GM19193 (cell line): ENCODE data around the gene BRF1.

Experiments
- POLR2A ChIP-seq: IDR thresholded peaks from 4 replicates; pipeline ENCODE4 v1.6.1; 2011; ENCODE audit not compliant: insufficient read depth, insufficient read length; ENCODE audit errors: extremely low read depth

The BRF1 gene

DNA sequence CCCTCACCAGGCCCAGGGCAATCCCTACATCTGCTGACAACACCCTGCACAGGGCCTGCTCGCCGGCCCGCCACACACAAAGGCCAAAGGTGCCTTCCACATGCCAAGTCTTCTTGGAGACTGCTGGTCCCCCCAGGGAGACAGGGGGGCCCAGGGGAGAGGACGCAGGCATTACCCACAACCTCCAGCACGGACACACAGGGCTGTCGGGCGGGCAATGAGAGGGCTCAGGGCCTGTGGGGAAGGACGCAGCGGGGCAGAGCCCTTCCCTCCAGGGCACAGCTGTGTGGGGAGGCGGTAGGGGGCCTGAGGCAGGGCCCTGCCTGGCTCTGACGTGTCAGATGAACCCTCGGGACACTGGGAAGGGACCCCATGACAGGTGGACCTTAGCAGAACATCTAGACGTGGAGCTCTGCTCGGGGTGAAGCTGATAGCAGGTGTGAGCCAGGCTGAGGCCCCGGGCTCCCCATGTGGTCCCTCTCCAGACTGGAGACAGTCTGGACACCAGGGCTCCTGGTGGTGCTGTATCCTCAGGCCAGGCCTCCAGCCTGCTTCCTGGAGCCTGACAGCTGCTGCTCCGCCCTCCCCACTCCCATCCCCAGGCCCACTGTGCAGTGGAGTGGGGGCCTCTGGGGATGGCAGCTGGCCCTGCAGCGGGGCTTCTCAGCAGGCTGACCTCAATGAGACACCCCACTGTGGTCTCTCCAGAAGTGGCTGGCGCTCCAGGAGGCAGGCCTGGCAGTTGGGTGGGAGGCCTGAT, 88.1 kb downstream of the BRF1 start:
- no peak for TF ChIP-seq POLR2A

DNA sequence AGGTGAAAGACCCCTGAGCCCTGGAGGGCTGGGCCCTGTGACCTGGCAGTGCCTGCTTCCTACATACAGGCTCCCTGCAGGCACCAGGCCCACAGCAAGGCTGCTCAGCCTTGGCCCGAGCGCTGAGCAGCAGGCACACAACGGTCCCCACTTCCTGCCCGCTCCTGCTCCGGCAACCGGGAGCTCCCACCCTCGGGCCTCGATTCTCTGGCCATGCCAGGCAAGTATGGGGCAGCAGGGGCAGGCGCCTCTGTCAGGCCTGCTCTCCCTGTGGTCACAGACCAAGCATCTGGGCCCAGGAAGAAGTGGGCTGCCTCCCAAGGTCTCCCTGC, 89.1 kb downstream of the BRF1 start:
- TF ChIP-seq POLR2A: no peak

DNA sequence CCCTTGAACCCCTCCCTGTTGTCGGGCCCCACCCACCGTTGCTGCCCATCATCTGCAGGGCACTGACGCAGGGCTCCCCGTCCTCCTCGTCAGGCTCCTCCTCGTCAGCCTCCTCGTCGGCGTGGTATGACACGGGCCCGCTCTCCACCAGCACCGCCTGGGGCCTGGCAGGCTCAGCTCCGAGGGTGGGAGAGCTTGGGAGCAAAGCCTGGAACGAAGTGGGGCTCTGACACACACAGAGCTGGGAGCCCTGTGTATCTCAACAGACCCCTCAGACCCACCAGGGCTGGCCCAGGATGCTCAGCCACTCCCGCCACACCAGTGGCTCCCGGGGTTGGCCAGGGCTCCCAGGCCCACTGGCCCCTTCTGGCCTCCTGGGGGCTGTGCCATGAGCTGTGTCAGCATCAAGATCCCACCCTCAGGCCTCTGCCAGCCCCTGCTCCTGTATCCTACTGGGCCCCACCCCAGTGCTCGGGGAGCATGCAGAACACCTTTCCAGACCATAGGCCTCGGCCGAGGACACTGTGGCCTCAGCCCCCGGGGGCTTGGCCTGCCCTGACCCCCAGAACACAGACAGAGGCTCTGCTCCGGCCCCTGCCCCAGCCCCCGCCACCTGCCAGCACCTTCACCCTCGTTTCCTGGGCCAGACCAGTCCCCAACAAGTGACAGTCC, 89.6 kb downstream of the BRF1 start:
- TF ChIP-seq POLR2A: no peak

DNA sequence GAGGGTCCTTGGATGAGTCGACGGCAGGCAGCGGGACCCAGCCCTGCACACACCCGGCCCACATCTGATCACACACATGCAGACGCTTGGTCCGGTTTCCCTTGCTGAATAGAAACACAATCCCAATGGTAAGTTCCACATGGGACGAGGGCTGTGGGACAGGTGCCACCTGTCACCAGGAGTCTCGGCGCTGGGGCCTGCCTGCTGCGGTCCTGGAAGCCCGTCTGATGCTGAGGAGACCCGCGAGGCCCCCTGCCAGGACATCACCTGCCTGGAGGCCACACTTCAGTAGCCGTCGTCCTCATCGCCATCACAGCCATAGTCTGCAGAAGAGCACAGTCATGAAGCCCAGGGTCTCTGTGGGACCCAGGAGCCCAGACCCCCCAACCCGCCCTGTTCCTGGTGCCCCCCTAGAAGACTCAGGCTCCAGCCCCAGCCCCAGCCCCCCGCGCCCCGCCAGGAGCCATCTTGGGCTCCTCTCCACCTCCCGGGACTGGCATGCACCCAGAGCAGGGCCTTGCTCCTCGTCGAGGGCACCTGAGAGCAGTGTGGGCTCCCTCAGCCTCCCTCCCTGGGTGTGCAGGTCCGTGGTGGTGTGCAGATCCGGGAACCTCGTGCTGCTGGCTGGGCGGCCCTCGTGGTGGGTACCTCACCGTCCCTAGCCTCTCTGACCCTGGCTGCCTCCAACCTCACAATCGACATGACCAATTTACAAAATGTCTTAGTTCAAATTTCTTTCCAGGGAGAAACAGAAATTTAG, 90.4 kb downstream of the BRF1 start:
- no peak for TF ChIP-seq POLR2A

DNA sequence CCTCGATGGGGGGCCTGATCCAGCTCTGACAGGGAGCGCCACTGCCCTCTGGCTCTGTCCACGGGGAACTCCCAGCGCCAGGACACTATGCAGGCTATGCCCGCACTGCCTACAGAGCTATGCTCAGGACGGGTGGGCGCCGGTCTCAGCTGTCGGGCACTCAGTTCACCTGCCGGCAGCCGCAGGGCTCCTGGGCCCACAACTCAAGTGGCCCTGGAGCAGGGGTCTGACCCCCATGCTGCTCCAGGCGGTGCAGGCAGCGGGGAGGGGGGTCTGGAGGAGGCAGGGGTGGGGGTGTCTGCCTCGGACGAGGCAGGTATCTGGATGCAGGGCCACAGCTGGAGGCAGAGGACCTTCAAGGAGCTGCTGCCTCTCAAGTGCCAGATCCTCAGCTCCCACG, 91.2 kb downstream of the BRF1 start:
- no peak for TF ChIP-seq POLR2A

DNA sequence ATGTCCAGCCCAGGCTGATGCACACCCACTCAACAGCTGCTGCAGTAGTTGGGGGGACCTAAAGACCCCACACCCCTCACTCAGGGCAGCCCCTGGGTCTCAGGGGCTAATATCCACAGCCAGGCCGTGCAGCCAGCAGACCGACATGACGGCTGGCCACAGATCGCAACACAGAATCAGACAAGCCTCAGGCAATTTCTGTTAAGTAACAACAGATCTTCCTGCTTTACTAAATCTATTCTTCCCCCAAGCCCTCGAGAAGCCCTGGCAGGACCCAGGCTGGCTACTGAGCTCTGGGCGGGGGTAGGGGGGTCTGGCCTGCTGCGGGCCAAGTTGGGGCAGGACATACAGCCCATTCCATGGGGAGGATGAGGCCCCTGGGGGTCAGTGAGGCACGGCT, 91.7 kb downstream of the BRF1 start:
- no peak for TF ChIP-seq POLR2A

DNA sequence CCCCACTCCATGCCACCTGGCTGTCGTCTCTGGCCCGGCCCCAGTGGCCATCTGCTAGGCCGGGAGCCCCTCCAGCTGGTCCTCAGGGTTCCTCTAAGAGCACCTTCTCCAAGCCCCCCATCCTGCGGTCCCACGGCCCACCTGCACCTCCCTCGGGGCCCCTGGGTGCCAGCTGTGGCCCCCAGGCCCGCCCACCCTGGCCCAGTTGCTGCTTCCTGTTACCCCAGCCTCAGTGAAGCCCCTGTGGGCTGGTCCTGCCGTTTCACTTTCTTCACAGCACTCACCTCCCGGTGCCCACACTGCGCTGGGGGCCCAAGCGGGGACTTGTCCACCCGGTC, 92.1 kb downstream of the BRF1 start:
- no peak for TF ChIP-seq POLR2A

DNA sequence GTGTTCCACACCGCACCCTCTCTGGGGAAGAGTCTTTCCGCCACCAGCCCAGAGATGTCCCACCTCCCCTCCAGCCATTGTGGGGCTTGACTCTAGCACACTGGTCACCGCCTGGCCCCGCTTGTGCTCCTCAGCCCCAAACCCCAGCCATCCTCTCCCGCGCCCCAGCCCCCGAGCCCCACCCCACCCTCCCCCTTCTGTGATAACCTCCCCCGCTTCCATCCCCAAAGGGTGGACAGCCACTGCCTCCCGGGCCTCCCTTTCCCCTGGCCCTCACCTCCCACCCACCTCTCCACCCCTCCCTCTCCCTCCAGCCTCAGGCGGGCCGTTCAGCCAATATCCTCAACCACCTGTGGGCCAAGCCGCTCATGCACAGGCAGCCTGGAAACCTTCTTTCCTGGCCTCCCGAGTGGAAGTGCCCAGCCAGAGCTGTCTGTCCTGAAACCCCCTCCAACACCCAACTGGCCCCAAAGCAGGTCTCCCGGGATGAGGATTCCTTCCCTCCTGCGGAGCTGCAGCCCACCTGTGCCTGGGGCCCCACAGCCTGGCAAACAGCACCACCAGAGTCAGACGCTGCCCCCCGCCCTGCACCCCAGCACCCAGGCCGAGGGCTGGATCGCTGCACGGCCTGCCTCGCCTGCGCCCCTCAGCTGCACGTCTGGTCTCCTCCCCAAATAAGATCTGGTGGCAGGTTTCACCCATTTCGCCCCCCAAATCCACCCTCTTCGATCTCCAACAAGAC, 92.6 kb downstream of the BRF1 start:
- TF ChIP-seq POLR2A: no peak

DNA sequence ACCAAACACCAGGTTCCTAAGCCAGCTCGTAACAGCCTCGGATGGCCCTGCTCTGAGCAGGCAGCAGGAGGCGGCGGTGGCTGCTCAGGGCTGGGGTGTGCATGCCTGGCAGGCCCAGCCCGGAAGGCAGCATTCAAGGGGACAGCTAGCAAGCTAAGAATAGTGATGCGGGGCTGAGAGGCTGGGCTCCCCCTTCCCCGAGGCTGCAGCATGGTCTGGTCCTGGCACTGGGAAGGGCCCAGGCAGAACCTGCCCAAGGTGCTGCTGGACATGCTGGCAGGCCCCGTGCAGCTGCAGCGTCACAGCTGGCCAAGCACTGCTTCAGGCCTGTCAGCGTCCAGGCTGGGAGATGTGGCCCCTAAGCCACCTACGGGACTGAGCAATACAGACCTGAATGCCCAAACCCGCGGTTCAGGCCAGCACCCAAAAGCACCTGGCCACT, 93.3 kb downstream of the BRF1 start:
- TF ChIP-seq POLR2A: no peak

DNA sequence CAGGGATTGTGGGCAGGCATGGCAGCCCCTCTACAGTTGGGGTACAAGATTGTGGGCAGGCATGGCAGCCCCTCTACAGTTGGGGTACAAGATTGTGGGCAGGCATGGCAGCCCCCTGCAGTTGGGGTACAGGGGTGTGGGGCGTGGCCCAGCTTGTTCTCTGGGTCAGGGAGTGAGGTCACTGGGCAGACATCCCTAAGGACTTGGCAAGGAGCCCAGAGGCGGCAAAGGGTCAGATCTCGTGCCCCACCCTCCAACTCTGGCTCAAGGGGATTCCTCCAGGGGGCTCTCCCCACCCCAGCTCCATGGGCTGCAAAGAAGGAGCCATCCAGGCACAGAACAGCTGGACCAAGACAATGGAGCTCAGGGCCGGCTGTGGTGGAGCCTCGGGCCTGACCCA, 93.9 kb downstream of the BRF1 start:
- TF ChIP-seq POLR2A: no peak

DNA sequence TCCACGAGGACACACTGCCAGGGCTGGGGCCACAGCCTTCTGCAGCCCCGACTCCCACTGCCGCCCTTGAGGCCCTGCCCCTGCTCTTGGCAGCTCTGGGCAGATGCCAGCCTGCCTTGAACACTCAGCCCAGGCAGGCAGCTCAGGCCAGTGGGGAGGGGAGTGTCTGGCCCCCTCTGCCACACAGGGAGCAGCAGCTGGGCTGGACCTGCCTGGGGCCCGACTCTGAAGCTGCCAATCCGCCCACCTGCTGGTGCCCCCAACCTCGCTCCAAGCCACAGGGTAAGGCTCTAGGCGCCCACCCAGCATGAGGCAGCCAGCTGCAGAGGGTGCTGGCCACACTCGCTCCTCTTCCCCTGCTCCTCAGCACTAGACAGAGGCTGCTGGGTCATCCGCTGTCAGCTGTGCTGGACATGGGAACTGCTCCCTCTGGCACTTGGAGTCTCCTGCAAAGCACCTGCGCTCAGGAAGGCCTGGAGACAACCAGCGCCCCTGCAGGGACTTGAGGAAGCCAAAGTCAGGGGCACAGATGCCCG, 95.1 kb downstream of the BRF1 start:
- TF ChIP-seq POLR2A: no peak

DNA sequence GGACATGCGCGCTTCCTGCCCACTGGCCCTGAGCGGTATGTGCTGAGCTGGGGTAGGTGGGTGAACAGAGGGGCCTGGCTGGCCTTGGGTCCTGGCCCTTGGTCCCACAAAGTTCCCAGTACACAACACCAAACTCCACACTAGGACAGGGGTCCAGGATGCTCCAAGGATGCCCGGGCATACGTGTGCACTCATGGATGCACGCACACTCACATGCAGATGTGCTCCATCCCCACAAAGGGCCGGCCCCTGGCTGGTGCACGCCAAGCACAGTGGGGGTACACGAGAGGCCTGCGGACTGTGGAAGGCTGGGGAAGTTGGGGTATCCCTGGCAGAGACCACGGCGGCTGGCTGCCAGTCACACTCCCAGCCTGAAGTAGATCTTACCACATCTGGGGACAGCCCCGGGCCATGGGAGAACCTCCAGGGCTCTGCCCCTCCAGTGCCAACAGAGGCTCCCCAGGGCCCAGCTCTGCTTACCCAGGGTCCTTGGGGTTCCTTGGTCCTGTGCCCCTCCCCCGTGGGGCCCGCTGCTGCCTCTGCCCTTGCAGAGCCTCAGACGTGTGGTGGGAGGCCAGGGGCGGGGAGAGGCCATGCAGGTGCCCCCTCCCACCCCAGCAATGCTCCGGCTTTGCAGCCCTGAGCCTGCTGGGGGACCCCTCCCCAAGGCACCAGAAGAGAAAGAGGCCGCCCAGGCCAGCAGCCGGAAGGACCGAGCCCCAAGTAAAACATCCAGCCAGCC, 95.7 kb downstream of the BRF1 start:
- TF ChIP-seq POLR2A: no peak

DNA sequence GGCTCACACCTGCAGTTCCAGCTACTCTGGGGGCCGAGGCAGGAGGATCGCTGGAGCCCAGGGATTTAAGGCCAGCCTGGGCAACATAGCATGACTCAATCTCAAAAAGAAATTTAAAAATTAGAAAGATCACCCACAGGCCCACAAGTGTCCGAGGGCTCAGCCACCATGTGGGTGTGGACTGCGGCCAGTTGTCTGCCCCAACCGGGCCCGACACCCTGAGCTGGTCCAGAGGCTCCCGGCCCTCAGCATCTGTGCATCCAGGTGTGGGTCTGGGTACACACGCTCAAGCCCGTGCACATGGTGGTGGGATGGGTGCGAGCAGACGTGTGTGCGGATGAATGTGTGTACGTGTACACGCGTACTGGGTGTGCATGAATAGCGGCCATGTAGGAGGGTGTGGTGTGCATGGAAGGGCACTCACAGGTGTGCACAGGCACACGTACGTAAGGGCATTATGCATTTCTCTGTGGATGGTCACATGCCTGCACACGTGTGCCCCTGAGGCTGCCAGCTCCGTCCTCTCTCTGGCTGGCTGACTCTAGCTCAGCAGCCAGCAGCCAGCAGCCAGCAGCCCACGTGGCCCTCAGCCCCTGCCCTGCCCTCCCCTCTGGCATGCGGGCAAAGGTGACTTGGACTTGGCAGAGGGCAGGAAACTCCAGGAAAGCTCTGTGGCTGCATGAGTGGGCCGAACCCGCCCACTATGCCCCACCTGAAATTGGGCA, 96.4 kb downstream of the BRF1 start:
- TF ChIP-seq POLR2A: no peak

DNA sequence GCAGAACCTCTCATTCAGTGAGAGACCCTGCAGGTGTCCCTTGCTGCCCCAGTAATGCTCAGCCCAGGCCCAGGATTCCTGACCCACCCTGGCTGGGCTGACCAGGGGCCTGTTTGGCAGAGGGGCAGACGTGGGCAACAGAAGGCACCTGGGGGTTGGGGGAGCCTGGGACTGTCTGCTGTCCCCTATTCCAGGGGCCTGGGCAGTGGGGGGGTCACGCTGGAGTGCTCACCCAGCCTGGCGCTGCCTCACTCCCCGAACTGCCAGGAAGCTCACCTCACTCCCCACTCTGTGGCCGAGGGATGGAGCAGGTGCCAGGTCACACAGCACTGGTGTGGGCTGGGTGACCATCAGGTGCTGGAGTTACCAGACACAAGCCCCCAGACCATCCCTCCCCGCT, 97.1 kb downstream of the BRF1 start:
- no peak for TF ChIP-seq POLR2A

DNA sequence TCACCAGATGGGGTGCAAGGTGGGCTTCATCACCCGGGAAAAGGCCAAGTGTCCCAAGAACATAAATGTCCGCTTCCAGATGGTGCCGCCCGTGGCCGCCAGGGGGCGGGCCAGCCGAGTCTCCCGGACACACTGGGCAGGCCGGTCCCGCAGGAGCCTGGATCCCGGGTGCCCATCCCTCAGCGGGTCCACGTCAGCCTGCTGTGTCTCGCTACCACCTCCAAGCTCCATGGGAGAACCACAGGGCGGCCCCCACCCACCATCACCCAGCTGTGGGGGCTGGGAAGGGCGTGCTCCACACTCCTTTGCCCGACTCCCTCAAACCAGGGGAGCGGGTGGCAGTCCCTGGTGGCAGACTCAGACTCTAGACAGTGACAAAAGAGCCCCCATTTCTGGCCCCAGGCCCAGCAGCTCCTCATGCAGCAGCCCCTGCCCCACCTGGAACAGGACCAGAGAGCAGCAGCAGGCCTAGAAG, 97.7 kb downstream of the BRF1 start:
- no peak for TF ChIP-seq POLR2A
